Measurements from ENCODE around the gene NHLH2.

The NHLH2 gene

DNA sequence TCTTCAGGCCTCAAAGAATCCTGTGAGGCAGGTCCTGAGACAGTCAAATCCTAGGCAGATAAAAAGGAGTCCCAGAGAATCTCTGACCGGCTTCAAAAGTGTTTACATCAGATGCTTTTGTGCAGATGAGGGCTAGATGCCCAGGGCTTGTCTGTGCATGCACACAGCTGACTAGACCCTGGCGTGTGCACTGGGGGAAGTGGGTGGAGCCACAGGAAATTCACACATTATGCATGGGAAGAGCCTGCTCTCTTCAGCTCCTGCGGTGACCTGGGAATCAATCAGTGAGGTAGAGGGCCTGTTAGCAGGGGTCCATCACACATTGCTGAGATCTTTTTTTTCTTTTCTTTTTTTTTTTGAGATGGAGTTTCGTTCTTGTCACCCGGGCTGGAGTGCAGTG, 36.6 kb upstream of the NHLH2 start:
- TF ChIP-seq, protein P1, sequence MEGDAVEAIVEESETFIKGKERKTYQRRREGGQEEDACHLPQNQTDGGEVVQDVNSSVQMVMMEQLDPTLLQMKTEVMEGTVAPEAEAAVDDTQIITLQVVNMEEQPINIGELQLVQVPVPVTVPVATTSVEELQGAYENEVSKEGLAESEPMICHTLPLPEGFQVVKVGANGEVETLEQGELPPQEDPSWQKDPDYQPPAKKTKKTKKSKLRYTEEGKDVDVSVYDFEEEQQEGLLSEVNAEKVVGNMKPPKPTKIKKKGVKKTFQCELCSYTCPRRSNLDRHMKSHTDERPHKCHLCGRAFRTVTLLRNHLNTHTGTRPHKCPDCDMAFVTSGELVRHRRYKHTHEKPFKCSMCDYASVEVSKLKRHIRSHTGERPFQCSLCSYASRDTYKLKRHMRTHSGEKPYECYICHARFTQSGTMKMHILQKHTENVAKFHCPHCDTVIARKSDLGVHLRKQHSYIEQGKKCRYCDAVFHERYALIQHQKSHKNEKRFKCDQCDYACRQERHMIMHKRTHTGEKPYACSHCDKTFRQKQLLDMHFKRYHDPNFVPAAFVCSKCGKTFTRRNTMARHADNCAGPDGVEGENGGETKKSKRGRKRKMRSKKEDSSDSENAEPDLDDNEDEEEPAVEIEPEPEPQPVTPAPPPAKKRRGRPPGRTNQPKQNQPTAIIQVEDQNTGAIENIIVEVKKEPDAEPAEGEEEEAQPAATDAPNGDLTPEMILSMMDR (IDR thresholded peaks at IDR 0.05; ENCODE audit: control extremely low read depth, extremely low read depth, low read depth, missing control alignments) = no peak
- ChIA-PET POLR2A (no interaction called here), CTCF (interaction anchor here (1.3 to 1.6 kb wide), 2 partner anchors 14 to 21 kb away, joined by 3 read pairs; no protein-coding TSS in a partner anchor)
- no peak for DNase-seq (ENCODE audit: extremely low spot score)

DNA sequence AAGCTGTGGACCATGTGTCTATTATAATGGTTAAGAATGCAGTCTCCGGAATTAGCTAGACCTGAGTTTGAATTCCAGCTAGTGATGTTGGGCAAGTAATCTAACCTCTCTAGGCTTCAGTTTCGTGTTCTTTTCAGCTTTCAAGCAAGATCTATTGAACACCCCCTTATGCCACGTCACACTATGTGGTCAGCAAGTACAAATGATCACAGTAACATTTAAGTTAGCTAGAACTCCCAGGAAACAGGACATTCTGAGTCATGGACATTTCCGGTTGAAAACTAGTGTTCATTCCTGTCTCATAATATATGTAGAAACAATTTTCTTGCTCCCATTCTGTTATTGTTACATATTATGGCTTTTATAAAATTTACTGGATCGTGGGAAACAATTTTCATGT, 34.0 kb upstream of the NHLH2 start:
- CTCF ChIA-PET = interaction anchor here (1.0 to 2.6 kb wide), 3 partner anchors 12 to 168 kb away, joined by 3 to 7 read pairs (median 4); no protein-coding TSS in a partner anchor
- TF ChIP-seq, protein P1 (IDR thresholded peaks at IDR 0.05; ENCODE audit: control extremely low read depth, extremely low read depth, low read depth, missing control alignments) = no peak
- POLR2A ChIA-PET = no interaction called here
- no peak for DNase-seq (ENCODE audit: extremely low spot score)

DNA sequence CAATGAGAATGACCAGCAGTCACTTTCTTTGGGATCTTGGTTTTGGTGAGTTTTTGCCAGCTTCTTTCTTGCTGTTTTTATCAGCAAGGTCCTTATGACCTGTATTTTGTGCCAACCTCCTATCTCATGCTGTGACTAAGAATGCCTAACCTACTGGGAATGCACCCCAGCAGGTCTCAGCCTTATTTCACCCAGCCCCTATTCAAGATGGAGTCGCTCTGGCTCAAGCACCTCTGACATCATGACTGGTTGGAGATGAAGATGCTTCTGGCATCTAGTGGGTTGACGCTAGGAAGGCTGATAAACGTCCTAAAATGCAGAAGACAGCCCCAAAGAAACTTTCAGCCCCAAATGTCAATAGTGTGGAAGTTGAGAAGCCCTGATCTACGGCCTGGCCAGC, 33.6 kb upstream of the NHLH2 start:
- ChIA-PET POLR2A (no interaction called here), CTCF (interaction anchor here (2.6 kb wide), 1 partner anchor 18 kb away, joined by 7 read pairs; no protein-coding TSS in a partner anchor)
- no peak for DNase-seq (ENCODE audit: extremely low spot score)
- TF ChIP-seq, protein P1 (IDR thresholded peaks at IDR 0.05; ENCODE audit: control extremely low read depth, extremely low read depth, low read depth, missing control alignments) = no peak

DNA sequence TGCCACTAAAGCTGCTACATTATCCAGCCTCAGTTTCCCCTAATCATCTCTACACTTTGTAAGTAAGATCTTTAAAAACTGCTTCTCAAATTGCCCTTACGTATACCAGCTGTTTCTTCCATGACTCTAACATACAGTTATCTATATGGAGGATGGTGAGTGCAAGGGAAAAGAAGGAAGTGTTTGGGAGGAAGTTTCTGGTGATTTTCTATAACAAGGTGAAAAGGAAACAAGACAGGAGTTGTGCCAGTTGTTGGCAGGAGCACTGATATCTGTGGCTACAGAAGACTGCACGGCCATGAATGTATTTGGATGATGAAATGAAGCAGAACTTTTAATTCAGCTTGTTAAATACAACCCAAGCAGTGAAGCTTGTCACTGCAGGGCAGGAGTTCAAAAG, 32.3 kb upstream of the NHLH2 start:
- POLR2A ChIA-PET = no interaction called here
- TF ChIP-seq, protein P1 (IDR thresholded peaks at IDR 0.05; ENCODE audit: control extremely low read depth, extremely low read depth, low read depth, missing control alignments) = no peak
- CTCF ChIA-PET = interaction anchor here (0.9 kb wide), 1 partner anchor 108 kb away, joined by 3 read pairs; no protein-coding TSS in a partner anchor
- DNase-seq (ENCODE audit: extremely low spot score) = no peak

DNA sequence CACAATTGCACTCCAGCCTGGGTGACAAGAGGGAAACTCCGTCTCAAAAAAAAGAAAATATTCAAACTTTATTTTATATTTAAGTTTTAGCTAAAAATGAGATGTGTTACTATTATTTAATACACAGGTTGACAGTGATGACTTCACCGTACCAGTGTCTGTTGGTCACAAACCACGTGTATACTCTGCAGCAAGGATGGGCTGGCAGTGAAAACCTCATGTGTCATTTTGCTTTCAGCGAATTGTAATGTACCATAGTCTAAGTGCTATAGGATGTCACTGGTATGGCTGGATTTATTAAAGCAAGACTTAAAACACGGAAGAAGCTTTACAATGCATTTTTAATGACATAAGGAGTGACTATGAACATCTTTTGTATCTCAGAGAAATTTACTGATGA, 28.1 kb upstream of the NHLH2 start:
- no peak for DNase-seq (ENCODE audit: extremely low spot score)
- ChIA-PET POLR2A (no interaction called here), CTCF (no interaction called here)
- TF ChIP-seq, protein P1 (IDR thresholded peaks at IDR 0.05; ENCODE audit: control extremely low read depth, extremely low read depth, low read depth, missing control alignments) = no peak

DNA sequence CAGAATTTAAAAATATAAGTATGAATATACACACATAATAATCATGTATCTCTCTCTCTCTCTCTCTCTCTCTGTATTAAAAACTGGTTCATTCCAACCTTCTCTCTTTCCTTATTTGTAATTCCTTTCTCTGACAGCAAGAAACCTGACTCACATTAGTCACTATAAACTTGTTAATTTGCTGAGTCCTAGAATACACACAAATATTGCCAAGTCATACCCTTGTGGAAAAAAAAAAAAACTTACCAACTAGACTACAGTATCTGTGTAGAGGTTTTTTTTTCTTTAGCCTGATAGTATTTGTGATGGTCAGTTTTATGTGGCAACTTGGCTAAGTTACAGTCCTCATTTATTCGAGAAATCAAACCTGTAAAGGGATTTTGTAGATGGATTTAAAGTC, 26.3 kb upstream of the NHLH2 start:
- DNase-seq (ENCODE audit: extremely low spot score) = no peak
- CTCF ChIA-PET = no interaction called here
- TF ChIP-seq, protein P1 (IDR thresholded peaks at IDR 0.05; ENCODE audit: control extremely low read depth, extremely low read depth, low read depth, missing control alignments) = no peak
- POLR2A ChIA-PET = no interaction called here
